HG03139 (cell line): ENCODE measurements around the gene MSLN.
"Not testable (repeated sequence)": the region's sequence is repeated elsewhere in the genome, so short reads cannot be mapped to it uniquely, and the experiment has no call there.

Experiments
- ATAC-seq: cut with Tn5 transposase; IDR thresholded peaks from one replicate; pipeline ENCODE4 v1.9.1; 2021; ENCODE audit not compliant: unreplicated experiment

MSLN gene

DNA sequence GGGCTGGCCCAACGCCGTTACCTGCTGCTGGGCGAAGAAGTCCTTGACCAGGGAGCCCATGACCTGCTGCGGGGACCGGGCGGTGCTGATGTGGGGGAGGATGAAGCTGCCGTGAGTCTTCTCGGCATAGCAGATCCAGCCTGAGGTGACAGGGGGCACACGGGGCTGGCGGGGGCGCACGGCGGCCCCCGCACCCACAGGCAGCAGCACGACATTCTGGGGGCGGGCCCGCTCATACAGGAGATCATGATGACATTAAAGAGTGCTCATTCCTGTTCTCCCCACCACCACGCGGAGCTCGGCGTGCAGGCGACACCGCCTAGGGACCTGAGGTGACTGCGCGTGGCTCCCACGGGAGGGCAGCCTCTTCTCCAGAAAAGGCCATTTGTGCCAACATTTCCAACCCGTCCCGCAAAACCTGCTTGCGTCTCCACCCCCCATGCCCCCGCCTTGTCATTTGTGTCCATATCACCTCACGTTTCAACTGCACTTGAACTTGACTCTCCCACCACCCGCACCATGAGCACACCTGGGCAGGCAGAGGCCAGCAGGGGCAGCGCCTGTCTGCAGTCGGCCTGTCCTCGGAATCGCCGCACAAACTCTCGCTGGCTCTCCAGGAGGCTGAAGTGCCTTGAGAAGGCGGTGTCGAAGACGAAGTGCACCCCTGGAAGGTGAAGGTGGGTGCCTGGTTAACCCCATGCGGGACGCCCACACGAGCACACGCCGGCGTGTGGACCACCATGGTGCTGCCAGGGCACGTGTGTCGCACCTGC is 26.1 kb upstream of the MSLN start:
- ATAC-seq: no peak

DNA sequence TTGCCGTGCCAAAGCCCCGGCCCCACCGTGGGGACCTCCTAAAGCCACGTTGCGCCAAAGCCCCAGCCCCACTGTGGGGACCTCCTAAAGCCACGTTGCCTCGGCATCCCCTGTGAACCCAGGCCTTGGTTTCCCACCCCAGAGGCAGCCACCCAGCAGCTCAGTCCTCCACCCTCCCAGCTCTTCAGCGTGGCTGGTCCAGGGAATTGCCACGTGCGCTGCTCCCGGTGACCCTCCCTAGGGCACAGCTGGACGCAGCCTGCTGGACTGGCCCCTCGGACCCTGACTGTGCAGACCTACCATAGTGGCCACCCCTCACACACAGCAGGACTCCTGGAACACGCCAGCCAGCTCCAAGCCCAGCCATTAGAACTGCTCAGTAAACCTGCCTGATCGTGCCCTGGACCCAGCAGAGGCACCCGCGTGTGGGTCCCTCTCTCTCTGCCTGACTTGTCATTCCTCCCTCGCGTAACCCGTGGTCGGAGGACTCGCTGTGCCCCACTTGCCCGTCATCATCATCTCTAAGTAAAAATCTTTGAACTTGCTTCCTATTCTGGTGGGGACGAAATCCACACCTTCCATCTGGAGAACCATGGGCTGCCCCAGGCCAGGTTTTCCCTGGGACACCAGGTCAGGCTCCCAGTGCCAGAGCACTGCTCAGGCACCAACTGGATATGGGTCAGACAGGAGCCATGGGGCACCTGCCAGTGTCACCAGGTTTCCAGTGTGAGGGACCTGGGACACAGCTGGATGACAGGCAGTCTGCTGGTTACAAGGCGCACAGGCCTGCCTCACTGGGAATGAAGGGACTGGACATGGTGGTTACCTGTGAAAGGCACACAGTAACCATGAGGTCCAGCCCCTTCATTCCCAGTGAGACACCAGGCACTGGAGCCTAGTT is 25.3 kb upstream of the MSLN start:
- ATAC-seq: no peak

DNA sequence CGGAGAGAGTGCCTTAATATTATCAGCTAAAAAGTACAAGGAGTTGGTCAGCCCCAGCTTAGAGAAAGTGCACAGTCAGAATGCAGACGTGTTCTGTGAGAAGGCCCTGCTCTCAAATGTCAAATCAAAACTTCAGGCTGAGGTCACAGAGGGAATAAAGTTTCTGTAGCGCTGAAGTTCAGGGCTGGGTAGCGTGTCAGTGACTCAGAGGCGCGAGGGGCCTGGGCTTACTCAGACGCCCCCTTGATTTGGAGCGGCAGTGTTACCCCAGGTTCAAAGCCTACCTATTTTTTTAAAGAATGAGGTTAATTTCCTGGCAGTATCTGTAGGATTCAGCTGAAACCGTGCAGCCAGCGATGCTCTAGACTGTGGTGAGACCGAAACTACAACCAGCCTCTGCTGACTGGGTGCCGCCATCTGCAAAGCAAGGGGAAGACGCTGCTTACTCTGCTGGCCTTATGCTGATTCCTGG is 24.5 kb upstream of the MSLN start:
- ATAC-seq: no peak

DNA sequence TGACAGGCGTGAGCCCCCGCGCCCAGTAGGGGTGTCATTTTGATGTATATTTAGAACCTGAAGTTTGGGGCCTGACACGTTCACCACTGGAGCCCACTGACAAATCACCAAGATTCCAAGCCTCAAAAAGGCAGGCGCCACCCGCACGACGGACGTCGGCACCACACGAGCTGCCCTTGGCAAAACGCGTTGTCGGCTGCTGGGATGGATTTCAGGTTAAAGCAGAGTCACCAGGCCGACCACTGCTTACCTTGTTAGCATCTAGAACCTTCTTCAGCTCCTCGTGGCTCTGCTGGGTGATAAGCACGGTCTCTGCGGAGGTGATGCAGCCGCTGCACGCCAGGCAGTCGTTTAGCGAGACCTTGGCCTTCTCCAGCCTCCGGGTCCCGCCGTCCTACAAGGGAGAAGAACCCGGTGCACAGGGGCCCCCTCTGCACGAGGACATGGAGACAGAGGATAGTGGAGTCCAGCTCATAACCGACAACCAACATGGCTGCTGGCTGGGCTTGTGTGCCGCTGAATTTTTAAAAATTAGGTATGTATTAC is 23.5 kb upstream of the MSLN start:
- no peak for ATAC-seq

DNA sequence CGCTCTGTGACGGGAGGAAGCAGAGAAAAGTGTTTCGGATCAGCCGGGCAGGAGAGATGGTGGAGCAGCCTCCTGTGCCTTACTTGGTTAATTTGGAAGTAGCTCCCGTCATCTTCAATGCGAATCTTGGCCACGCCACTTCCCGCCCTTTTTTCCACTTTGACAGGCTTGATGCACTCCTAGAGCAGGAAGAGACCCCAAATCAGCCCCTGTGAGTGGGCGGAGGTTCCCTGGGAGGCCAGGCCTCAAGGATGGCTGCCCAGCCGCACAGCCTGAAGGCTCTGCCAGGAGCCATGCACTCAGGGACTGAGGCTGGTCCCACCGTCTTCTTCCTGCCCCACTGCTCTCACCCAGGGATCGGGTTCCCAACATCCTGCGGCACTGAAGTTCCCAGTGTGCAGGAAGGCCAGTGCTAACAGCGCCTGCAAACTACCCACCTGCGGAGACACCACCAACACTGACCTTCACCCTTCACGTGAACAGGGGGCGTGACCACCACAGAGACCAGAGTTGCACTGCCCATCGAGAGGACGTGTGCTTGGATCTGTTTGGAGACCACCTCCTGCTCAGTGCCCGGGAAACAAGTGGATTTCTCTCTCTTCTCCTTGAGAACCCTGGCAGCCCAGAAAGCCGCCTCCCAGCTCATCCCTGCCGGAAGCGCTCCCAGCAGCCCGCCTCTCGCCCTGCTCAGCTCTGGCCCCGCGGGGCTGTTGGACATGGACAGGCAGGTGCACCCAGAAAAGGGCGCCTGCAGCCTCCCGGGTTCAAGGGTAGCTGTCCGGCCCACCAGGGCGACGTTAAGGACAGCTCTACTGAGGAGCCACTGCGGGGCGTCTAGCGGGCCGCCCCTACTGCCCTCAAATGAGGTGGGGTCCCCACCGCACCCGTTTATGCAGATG is 20.7 kb upstream of the MSLN start:
- no peak for ATAC-seq

DNA sequence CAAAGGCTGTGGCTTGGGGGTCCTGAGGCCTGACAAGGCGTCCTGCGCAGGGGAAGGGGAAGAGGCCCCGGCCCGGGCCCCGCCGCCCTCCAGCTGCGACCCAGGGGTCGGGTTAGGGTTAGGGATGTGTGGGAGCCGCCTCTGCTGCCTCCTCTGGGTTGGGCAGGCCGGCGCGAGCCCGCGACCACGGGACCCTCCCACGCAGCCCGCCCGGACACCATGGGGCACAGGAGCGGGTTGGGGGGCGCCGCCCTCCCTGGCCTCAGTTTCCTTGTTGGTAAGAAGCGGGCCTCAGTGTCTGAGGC is 20.1 kb upstream of the MSLN start:
- ATAC-seq: no peak

DNA sequence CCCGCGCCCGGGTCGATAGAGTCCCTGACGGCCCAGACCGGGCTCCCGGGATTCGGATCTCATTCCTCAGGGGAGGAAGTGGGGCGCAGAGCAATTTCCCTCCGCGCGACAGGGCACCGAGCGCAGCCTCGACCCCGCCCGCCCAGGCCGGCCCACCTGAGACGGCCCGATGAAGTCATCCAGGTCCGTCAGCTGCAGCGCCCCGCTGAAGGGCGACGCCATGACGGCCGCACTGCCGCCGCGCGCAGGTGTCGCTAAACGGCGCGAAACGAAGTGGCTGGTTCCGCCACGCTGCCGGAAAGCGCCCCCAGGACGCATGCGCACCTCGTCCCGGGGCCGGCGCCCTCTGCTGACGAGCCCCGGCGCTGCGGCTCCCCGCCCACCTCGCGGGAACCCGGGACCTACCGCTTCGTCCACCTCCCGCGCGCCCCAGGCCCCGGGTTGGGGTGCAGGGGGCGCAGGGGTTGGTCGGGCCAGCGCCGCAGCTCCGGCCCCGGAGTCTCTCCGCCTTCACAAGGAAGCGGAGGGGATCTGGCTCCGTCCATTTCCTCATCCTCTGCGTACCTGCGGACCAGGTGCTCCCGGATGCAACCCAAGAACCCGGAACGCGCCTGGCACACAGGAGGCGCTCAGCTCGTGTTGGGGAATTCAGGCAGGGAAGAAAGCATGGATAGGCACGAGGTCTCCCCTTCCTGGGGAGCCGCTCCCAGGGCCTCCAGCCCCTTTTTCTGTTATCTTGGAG is 19.6 kb upstream of the MSLN start, which contains the start of gene CIAO3:
CIAO3 (minus strand) TSS at position 234 of the 742 bp plus-strand sequence; CDS start at position 222, 12 bp downstream.
- ATAC-seq: peak; percentile 65

DNA sequence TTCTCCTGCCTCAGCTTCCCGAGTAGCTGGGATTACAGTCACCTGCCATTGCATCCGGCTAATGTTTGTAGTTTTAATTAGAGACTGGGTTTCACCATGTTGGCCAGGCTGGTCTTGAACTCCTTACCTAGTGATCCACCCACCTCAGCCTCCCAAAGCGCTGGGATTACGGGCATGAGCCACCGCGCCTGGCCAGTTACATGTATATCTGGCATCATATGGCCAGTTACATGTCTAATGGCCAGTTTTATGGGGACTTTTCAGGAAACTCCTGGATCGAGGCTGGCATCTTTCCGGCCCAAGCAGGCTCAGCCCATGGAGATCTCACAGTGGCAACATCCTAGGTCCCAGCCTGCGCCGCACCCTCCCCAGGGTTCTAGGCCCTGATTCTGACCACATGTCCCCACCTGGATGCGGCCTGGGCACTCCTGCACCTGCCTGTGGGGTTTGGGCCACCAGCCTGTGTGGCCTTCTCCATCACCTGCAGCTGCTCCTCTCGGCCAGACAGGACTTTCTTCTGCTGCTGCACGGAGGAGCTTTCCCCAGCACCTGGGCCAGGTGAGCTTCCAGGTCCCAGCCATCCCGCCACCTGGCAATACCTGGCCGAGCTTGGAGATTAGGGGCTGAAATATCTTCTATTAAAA is 18.4 kb upstream of the MSLN start:
- no peak for ATAC-seq

DNA sequence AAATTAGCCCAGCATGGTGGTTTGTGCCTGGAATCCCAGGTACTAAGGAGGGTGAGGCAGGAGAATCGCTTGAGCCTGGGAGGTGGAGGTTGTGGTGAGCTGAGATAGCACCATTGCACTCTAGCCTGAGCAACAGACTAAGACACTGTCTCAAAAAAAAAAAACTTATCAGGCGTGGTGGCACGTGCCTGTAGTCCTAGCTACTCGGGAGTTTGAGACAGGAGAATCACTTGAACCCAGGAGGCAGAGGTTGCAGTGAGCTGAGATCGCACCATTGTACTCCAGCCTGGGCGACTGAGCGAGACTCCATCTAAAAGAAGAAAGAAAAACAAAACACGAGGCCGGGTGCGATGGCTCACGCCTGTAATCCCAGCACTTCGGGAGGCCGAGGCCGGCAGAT is 17.6 kb upstream of the MSLN start:
- ATAC-seq: not testable (repeated sequence)

DNA sequence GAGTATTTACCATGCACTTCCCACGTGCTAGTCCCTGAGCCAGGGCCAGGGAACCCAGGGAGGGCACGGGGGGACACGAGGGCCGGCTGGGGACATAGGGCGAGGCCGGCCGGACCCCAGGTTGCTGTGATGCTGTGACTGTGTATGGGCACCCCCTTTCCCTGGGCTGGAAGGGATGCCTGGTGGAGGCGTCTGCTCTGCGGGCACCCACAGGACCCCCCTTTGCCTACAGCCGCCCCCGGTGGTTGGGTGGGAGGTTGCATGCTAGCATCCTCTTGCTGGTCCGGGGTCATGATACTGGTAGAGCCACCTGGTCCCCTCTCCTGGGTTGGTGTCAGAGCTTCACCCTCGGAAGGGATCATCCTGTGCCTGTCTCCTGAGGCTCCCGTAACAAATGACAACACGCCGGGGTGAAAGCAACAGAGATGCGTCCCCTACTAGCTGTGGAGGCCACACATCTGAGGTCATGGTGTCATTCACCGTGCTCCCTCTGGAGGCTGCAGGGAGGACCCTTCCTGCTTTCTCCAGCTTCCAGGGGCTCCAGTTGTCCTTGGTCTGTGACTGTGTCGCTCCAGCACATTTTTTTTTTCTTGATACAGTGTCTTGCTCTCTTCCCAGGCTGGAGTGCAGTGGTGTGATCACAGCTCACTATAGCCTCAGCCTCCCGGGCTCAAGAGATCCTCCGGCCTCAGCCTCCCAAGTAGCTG is 16.6 kb upstream of the MSLN start:
- no peak for ATAC-seq

DNA sequence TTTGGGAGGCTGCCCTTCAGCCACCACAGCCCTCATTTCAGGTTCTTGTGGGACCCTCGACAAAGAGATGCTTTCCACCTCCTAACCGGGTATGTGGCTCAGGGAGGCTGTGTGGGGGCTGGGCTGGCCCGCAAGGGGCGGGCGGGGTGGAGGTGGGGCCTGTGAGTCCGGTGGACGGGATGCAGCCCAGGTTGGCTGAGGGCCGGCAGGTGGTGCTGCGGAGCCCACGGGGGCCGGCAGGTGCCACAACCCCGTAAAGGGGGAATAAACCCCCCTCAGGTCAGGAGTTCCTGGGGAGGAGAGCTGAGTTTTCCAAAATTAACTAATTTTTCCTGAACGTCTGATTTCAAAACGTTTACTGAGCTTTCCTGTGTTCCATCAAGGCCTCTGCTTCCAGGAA is 14.8 kb upstream of the MSLN start:
- ATAC-seq: no peak

DNA sequence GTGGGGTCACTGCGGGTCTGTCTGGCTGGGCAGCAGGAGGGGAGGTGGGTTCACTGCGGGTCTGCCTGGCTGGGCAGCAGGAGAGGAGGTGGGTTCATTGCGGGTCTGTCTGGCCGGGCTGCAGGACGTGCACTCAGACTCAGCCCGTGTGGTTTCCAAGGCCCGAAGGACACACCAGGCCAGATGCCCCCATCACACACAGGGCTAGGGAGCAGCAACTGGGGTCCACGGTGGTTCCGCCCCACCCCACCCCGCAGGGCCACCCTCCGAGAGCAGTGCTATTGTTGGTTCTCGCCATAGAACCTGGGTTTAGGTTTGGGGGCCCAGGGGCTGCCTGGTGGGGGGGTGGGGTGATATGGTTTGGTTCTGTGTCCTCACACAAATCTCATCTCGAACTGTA is 13.9 kb upstream of the MSLN start:
- no peak for ATAC-seq

DNA sequence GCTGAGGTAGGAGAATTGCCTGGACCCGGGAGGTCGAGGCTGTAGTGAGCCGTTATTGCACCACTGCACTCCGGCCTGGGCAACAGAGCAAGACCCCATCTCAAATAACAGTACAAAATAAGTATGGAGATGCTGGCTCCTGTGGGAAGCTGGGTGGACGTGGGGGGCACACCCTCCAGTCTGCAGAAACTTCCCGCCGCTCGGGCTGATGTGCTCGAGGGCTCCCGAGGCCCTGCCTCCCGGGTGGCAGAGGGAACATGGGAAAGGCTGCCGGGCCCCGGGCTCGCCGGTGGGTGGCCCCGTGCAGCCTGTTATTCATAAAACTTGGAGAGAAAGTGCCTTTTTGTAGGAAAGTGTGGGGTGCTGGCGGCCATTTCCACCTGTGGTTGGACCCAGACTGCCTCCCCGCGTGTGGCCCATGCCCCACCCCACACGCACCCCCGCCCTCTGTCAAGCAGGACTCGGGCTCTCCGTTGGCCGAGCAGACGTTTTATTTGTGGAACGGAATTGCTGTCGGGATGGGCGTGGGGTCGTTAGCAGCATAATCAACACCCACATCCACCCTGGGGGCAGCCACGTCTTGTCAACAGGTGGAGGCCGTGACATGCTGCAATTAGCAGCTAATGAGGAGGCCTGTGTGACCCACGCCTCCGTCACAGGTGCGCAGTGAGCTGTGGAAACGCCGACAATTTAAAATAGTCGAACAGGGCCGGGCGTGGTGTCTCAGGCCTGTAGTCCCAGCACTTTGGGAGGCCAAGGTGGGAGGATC is 12.4 kb upstream of the MSLN start:
- ATAC-seq: no peak

DNA sequence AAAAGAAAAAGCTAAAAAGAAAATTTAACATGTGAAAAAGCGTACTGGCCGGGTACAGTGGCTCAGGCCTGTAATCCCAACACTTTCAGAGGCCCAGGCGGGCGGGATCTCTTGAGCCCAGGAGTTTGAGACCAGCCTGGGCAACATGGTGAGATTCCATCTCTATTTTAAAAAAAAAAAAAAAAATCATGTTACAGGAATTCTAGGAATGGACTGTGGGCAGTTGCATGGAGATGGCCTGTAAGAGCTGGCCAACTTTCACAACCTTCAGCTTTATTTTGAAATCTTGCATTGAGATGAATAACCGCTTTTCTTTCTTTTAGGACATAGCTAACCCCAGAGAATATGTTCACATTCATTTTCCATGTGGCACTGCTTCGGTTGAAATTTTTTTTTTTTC is 11.5 kb upstream of the MSLN start:
- no peak for ATAC-seq

DNA sequence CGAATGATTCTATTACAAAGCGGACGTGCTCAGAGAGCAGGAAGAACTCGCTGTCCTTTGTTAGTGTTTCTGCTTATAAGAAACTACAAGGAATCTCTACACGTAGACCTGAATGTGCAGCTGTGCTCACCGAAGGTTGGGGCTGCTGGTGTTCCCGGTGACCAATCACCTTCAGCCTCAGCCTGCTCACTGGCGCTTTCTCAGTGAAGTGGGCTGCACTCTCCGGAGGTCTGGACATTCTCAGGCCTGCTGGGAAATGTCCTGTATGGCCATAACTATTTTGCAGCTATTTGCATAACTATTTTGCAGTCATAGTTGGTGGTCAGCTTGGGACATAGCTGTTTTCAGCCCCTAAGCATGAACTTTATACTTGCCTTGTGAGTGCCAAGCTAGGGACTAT is 10.0 kb upstream of the MSLN start:
- no peak for ATAC-seq

DNA sequence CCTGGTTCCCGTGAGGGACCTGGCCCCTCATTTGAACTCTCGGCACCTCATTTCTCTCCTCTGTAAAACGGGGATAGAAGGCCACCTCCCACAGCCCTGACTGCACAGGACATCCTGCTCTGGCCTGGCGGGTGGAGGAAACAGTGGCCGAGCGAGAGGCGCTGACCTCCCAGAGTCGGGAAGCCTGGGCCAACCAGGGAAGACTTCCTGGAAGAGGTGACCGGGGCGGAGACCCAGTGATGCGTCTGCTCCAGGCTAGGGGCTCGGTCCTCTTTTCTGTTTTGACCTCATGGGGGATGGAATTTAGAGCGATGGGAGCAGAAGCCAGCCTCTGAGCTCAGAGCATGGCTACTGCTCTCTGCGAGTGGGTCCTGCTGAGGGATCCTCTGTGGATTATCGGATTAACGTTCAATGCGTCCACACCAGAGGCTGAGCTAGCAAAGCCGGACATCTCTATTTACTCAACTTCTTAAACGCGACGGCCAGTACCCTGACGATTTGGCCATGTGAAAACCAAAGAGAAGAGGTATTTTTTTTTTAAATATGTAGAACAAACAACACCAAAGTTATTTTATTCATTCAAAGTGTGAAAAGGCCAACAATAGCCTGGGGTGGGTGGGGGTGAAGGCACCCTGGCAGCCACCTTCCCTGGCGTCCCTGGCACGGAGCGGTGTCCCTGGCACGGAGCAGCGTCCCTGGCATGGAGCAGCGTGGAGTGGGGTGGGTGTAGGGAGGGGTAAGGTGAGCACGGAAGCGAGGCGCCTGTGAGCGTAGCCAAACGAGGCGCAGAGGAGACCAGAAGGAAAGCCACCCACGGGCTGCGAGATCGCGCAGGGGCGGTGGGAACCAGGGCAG is 9.2 kb upstream of the MSLN start:
- ATAC-seq: no peak

DNA sequence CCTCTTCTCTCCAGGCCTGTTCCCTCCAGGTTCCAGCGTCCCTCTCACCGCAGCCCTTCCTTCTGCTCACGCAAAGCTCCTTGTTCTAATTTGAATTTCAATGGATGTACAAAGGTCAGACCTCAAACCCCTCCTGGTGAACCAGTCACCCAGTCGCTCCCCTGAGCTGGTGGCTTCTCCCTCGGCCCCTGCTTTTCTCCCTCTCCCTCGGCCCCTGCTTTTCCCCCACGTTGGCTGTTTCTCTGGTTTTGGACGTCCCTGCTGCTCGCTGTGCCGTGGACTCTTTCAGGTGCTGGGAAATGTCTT is 8.6 kb upstream of the MSLN start:
- no peak for ATAC-seq
